Ascending aorta (tissue), 2 donors: Measurements from ENCODE around the gene TSHB. TPM values are rescaled to one million over a fixed set of nuclear protein-coding genes. Genes with fewer than 3 reads are reported as not detected.

ENCODE experiments used
- DNase-seq, 2 donors: peaks; one replicate each; pipeline ENCODE4 v3.0.0-alpha.2; 2019; ENCODE audit warnings: low spot score in 2 of 2
- H3K27ac ChIP-seq, 2 donors: fragments of 200-600 bp; sonication (generic); one replicate each; pipeline ENCODE4 v1.5.1; 2016 to 2017; ENCODE audit warnings: mild to moderate bottlenecking in 1 of 2
- H3K27me3 ChIP-seq: fragments of 200-600 bp; sonication (generic); one replicate; pipeline ENCODE4 v1.5.1; 2017
- H3K36me3 ChIP-seq, 2 donors: fragments of 200-600 bp; sonication (generic); one replicate each; pipeline ENCODE4 v1.5.1; 2016
- H3K4me1 ChIP-seq, 2 donors: fragments of 200-600 bp; sonication (generic); one replicate each; pipeline ENCODE4 v1.5.1; 2016 to 2017; ENCODE audit warnings: mild to moderate bottlenecking in 1 of 2
- H3K4me3 ChIP-seq, 2 donors: fragments of 200-600 bp; sonication (generic); one replicate each; pipeline ENCODE4 v1.5.1; 2016 to 2017; ENCODE audit warnings: mild to moderate bottlenecking in 1 of 2
- H3K9me3 ChIP-seq, 2 donors: fragments of 200-600 bp; sonication (generic); one replicate each; pipeline ENCODE4 v1.5.1; 2016
- intact Hi-C: fragments of 100-400 bp; cut with DNase I; formaldehyde crosslinking; loops from one replicate; pipeline ENCODE4 v1.15.1; 2023
- total RNA-seq: library from RNA; depleted of rRNA; stranded (reverse); fragments of >200 nt; gene quantifications from one replicate; pipeline ENCODE4 v1.1.0, GENCODE V29; 2016
- TF ChIP-seq, protein P1 (sequence below), 3 experiments: fragments of 200-600 bp in 2 of 3; fragments of 450-650 bp in 1 of 3; sonication (generic) in 2 of 3; IDR thresholded peaks; one replicate each; pipeline ENCODE4 v1.5.1; 2016 to 2019; ENCODE audit warnings: antibody characterized with exemption in 3 of 3, mild to moderate bottlenecking in 1 of 3, moderate library complexity in 1 of 3

TSHB gene
- total RNA-seq, 1 donor from 2014 or later: not detected

DNA sequence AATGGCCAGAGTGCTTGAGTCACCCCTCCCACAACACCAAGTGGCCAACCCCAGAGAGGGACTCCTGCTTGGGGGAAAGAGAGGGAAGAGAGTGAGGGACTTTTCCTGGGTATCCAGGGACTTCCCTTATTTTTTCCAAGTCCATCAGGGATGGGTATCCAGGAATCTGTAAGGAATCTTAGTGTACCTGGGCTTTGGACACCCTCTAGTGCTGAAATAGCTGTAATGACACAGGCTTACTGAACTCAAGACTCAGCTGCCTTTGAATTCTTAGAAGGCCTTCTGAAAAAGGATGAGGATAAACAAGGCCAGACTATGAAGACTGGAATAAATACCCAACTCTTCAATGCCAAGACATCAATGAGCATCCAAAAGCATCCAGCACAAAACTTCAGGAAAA, 12.0 kb downstream of the TSHB start:
- no peak overlapping the region for H3K4me3 ChIP-seq
- H3K27me3 ChIP-seq: no peaks in the 10 kb centered on the region
- DNase-seq: no peak
- H3K4me1 ChIP-seq: peaks cover 0 to 4% of the 10 kb centered on the region in 2 donors
- peaks cover 3 to 33% of the 10 kb centered on the region in 2 donors for H3K36me3 ChIP-seq
- no peaks in the 10 kb centered on the region for H3K9me3 ChIP-seq
- no peak overlapping the region for H3K27ac ChIP-seq
- TF ChIP-seq, protein P1, sequence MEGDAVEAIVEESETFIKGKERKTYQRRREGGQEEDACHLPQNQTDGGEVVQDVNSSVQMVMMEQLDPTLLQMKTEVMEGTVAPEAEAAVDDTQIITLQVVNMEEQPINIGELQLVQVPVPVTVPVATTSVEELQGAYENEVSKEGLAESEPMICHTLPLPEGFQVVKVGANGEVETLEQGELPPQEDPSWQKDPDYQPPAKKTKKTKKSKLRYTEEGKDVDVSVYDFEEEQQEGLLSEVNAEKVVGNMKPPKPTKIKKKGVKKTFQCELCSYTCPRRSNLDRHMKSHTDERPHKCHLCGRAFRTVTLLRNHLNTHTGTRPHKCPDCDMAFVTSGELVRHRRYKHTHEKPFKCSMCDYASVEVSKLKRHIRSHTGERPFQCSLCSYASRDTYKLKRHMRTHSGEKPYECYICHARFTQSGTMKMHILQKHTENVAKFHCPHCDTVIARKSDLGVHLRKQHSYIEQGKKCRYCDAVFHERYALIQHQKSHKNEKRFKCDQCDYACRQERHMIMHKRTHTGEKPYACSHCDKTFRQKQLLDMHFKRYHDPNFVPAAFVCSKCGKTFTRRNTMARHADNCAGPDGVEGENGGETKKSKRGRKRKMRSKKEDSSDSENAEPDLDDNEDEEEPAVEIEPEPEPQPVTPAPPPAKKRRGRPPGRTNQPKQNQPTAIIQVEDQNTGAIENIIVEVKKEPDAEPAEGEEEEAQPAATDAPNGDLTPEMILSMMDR (IDR thresholded peaks at IDR 0.05): no peak
- intact Hi-C loops: no loop called here

DNA sequence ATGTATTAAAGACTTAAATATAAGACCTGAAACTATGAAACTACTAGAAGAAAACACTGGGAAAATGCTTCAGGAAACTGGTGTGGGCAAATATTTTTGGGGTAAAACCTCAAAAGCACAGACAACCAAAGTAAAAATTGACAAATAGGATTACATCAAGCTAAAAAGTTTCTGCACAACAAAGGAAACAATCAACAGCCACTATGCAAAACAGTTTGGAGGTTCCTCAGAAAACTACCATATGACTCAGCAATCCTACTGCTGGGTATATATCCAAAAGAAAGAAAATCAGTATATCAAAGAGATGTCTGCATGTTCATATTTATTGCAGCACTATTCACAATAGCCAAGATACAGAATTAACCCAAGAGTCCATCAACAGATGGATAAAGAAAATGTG, 17.1 kb downstream of the TSHB start:
- TF ChIP-seq, protein P1 (IDR thresholded peaks at IDR 0.05): no peak
- Histone ChIP-seq H3K36me3 (peaks cover 9 to 28% of the 10 kb centered on the region in 2 donors), H3K27ac (no peak overlapping the region), H3K27me3 (no peaks in the 10 kb centered on the region), H3K4me1 (no peaks in the 10 kb centered on the region), H3K4me3 (no peak overlapping the region), H3K9me3 (no peaks in the 10 kb centered on the region)
- no peak for DNase-seq
- intact Hi-C loops: no loop called here

DNA sequence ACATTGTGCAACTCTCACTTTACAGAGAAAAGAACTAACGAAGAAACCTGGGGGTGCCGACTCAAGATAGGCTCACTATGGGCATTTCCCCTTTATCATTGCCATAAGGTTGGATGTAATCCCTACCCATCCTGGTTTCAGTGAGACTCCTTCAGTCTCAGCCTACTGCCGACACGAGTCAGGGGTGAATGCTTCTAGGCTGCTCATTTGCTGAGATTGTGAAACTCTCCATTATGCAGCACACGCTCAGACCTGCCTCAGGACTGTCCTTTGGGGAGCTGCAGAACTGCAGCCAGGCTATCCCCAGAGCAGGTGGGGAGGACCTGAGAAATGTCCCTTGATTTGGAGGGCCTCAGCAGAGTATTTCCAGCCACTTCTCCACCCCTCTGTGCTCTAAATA, 22.2 kb downstream of the TSHB start:
- H3K4me3 ChIP-seq: no peak overlapping the region
- DNase-seq: no peak
- TF ChIP-seq, protein P1 (IDR thresholded peaks at IDR 0.05): no peak
- no peaks in the 10 kb centered on the region for H3K27me3 ChIP-seq
- intact Hi-C loops: loop anchor here (5.0 to 10.0 kb wide), 2 partner anchors 75 to 297 kb away; partner anchors contain the start of gene CSDE1
- H3K4me1 ChIP-seq: no peaks in the 10 kb centered on the region
- H3K36me3 ChIP-seq: peaks cover 16 to 17% of the 10 kb centered on the region in 2 donors
- H3K27ac ChIP-seq: no peak overlapping the region
- no peaks in the 10 kb centered on the region for H3K9me3 ChIP-seq

DNA sequence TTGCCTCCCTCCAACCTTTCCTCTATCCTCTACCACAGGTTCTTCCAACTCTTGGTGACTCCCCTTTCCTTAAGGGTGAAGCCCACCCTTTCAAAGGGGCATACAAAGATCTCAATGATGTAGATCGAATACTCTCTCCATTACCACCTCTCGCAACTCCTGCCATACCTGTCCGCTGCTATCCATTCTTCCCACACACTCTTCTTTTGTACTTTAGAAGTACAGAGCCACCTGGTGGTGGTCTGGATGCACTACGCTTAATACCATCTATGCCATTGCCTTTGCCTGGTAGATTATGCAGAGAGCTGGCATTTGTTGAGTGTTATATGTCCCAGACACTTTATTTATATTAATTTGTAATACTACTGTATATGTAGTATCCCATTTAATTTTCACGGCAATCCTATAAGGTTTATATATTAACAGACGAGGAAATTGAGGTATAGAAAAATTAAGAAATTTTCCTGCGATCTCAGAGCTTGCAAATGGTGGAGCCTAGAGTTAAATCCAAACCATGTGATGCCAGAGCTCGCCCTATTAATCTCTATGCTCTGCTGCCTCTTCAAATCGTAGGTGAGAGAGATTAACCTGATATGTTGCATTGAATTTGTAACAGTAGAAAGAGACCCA, 22.9 kb downstream of the TSHB start:
- TF ChIP-seq, protein P1 (IDR thresholded peaks at IDR 0.05): peak; percentile 57 to 86 (median 82)
- Histone ChIP-seq H3K27ac (no peak overlapping the region), H3K27me3 (no peaks in the 10 kb centered on the region), H3K4me1 (no peaks in the 10 kb centered on the region), H3K4me3 (no peak overlapping the region), H3K9me3 (no peaks in the 10 kb centered on the region), H3K36me3 (peaks cover 22 to 24% of the 10 kb centered on the region in 2 donors)
- intact Hi-C loops: loop anchor here (5.0 to 10.0 kb wide), 2 partner anchors 75 to 298 kb away; partner anchors contain the start of gene CSDE1
- no peak for DNase-seq

DNA sequence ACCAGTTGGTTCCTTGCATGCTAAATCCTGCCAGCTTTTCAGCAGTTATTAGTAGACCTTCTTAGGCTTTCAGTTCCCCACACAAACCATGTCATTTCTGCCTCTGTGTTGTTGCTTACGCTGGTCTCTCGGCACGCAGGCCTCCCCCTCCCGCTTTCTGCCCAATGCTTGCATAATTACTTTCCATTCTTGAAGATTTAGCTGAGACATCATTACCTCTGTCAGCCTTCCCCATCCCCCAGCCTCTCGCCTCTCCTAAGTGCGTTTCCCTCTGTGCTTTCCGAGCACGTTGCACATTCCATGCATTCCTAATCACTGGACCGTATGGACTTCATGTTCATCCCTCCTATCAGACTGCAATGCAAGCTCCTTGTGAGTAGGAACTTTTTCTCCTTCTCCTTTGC, 26.8 kb downstream of the TSHB start:
- Histone ChIP-seq H3K9me3 (no peaks in the 10 kb centered on the region), H3K36me3 (peaks cover 23 to 32% of the 10 kb centered on the region in 2 donors), H3K27me3 (no peaks in the 10 kb centered on the region), H3K27ac (no peak overlapping the region), H3K4me1 (peaks cover 0 to 3% of the 10 kb centered on the region in 2 donors), H3K4me3 (no peak overlapping the region)
- no peak for DNase-seq
- TF ChIP-seq, protein P1 (IDR thresholded peaks at IDR 0.05): no peak
- intact Hi-C loops: loop anchor here (10.0 kb wide), 1 partner anchor 302 kb away; the partner anchor contains the start of gene CSDE1
